Vagina (tissue), 2 donors: ENCODE measurements around the gene FARP2. TPM values are rescaled to one million over a fixed set of nuclear protein-coding genes. Genes with fewer than 3 reads are reported as not detected.

ENCODE experiments used
- DNase-seq, 2 donors: peaks; one replicate each; pipeline ENCODE4 v3.0.0-alpha.2; 2017; ENCODE audit errors: extremely low spot score in 2 of 2
- H3K27ac ChIP-seq: fragments of 200-600 bp; sonication (generic); one replicate; pipeline ENCODE4 v1.5.1; 2019
- H3K27me3 ChIP-seq: fragments of 200-600 bp; sonication (generic); one replicate; pipeline ENCODE4 v1.5.1; 2019
- H3K36me3 ChIP-seq, 2 donors: fragments of 200-600 bp; sonication (generic); one replicate each; pipeline ENCODE4 v1.5.1; 2017 to 2019
- H3K4me1 ChIP-seq: fragments of 200-600 bp; sonication (generic); one replicate; pipeline ENCODE4 v1.5.1; 2019
- H3K4me3 ChIP-seq, 2 donors: fragments of 200-600 bp; sonication (generic); 1 replicate in 1 of 2; 2 replicates in 1 of 2; pipeline ENCODE4 v1.5.1; 2016 to 2019
- H3K9me3 ChIP-seq: fragments of 200-600 bp; sonication (generic); one replicate; pipeline ENCODE4 v1.5.1; 2019
- POLR2A ChIP-seq, 2 donors: fragments of 450-650 bp; IDR thresholded peaks; one replicate each; pipeline ENCODE4 v1.6.1; 2017; ENCODE audit warnings: antibody characterized with exemption in 2 of 2, mild to moderate bottlenecking in 2 of 2, moderate library complexity in 2 of 2
- POLR2AphosphoS5 ChIP-seq, 2 donors: sonication (generic); formaldehyde crosslinking; IDR thresholded peaks; one replicate each; pipeline ENCODE4 v1.9.0; 2017; ENCODE audit warnings: antibody characterized with exemption in 2 of 2, mild to moderate bottlenecking in 2 of 2, low read depth in 1 of 2; ENCODE audit not compliant: insufficient read depth in 1 of 2
- intact Hi-C: fragments of 100-400 bp; cut with DNase I; formaldehyde crosslinking; loops from one replicate; pipeline ENCODE4 v1.15.1; 2023
- total RNA-seq: library from RNA; depleted of rRNA; stranded (reverse); fragments of >200 nt; gene quantifications from one replicate; pipeline ENCODE4 v1.2.3, GENCODE V29; 2016
- TF ChIP-seq, protein P1 (sequence below), 3 experiments: fragments of 450-650 bp in 2 of 3; fragments of 200-600 bp in 1 of 3; sonication (generic) in 1 of 3; IDR thresholded peaks; one replicate each; pipeline ENCODE4 v1.5.1; 2017 to 2019; ENCODE audit warnings: antibody characterized with exemption in 3 of 3, mild to moderate bottlenecking in 2 of 3, moderate library complexity in 2 of 3

FARP2 gene
- total RNA-seq, 1 donor from 2014 or later = 32.9 TPM

DNA sequence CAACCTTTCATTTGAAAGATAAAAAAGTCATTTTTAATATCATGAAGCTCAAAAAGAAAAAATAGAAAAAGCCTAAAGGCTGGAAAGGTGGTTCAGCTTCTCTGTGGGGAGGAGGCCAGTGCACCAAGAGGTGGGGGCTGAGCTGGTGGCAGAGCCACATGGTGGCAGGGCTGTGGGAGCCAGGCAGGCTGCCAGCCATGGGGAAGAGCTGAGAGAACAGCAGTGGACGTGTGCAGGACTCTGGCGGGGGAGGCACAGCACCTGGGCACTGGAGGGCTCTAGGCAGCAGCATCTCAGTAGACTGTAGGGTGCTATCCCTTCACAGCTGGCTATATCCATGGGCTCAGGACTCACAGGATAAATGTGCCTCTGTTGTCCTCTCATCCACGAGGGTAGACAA, 104.5 kb downstream of the FARP2 start:
- no peaks in the 10 kb centered on the region for H3K27me3 ChIP-seq
- TF ChIP-seq POLR2AphosphoS5 (IDR thresholded peaks at IDR 0.05; ENCODE audit: insufficient read depth in 1 of 2, low read depth in 1 of 2) (no peak), POLR2A (IDR thresholded peaks at IDR 0.05) (no peak)
- TF ChIP-seq, protein P1, sequence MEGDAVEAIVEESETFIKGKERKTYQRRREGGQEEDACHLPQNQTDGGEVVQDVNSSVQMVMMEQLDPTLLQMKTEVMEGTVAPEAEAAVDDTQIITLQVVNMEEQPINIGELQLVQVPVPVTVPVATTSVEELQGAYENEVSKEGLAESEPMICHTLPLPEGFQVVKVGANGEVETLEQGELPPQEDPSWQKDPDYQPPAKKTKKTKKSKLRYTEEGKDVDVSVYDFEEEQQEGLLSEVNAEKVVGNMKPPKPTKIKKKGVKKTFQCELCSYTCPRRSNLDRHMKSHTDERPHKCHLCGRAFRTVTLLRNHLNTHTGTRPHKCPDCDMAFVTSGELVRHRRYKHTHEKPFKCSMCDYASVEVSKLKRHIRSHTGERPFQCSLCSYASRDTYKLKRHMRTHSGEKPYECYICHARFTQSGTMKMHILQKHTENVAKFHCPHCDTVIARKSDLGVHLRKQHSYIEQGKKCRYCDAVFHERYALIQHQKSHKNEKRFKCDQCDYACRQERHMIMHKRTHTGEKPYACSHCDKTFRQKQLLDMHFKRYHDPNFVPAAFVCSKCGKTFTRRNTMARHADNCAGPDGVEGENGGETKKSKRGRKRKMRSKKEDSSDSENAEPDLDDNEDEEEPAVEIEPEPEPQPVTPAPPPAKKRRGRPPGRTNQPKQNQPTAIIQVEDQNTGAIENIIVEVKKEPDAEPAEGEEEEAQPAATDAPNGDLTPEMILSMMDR (IDR thresholded peaks at IDR 0.05) = no peak
- no peak for DNase-seq
- no peaks in the 10 kb centered on the region for H3K4me1 ChIP-seq
- H3K36me3 ChIP-seq = peaks cover 0 to 11% of the 10 kb centered on the region in 2 donors
- no peak overlapping the region for H3K27ac ChIP-seq
- H3K4me3 ChIP-seq = no peak overlapping the region
- H3K9me3 ChIP-seq = no peaks in the 10 kb centered on the region
- intact Hi-C loops = no loop called here

DNA sequence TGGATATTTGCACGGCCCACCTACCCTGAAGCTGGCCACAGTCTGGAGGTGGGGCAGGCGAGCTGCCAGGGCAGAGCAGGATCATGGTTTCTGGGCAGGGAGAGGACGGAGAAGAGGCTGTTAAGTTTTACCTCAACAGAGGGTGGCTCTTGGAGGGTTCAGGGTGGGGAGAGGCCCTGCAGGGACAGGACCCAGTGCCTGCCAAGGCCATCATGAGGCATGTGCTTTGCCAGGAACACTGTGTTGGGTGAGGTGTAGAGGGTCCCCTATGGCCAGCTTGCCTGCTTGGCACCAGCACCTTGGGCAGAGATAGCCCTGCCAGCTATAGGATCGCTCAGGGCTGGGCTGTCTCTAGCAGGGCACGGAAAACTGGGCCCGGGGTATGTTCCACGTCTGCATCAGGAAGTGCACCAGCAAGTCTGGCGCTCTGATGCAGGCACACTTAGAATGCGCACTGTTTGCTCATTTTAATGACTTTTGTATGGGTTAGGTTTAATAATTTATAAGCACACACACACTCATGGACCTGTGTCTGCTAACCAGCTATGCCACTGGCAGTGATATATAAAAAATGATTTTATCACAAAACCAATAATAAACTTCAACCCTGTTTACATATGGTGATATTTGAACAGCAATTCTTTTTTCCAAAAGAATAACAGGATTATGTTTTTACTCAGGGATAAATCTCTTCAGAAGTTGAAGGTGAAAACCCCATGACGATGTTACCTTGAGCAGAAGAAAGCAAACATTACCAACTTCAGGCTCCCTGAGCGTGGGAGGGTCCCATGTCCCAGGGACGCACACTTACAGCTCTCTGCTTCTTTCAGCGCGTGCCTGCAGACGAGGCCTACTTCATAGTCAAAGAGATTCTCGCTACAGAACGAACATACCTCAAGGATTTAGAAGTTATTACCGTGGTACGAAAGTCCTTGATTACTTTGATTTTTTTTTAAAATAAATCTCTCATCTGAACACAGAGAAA, 105.9 kb downstream of the FARP2 start:
- no peak for DNase-seq
- intact Hi-C loops = no loop called here

DNA sequence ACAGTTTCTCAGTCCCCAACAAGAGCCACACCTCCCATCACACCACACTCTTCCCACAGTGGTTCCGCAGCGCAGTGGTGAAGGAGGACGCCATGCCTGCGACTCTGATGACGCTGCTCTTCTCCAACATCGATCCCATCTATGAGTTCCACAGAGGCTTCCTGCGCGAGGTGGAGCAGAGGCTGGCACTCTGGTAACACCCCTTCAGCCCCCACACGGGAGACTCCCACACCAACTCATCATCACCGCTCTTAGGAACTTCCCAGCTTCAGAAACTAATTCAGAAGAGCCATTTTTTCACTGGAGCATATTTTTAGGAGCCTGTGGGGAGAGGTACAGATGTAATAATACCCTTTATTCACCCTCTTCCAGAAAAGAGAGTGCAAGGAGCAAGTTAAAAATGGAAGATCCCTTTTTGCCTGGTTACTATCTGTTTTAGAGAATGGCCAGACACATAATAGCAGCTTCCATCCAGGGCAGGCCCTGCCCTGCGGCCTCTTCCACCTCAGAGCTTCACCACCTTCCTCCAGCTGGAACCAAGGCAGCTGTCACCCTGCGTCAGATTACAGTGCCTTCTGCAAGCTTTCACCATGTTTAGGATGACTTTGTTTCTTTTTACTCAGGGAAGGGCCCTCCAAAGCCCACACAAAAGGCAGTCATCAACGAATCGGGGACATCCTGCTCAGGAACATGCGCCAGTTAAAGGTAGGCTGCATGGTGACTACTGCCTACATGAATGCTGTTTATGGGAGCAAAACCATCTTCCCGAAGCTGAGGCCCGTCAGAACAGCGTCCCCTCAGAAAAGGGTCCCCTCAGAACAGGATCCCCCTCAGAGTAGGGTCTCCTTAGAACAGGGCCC, 107.4 kb downstream of the FARP2 start:
- intact Hi-C loops = no loop called here
- H3K27me3 ChIP-seq = no peaks in the 10 kb centered on the region
- no peak for DNase-seq
- H3K27ac ChIP-seq = no peak overlapping the region
- no peaks in the 10 kb centered on the region for H3K4me1 ChIP-seq
- H3K9me3 ChIP-seq = no peaks in the 10 kb centered on the region
- TF ChIP-seq POLR2AphosphoS5 (IDR thresholded peaks at IDR 0.05; ENCODE audit: insufficient read depth in 1 of 2, low read depth in 1 of 2) (no peak), POLR2A (IDR thresholded peaks at IDR 0.05) (no peak)
- TF ChIP-seq, protein P1 (IDR thresholded peaks at IDR 0.05) = no peak
- H3K4me3 ChIP-seq = no peak overlapping the region
- H3K36me3 ChIP-seq = peaks cover 0 to 17% of the 10 kb centered on the region in 2 donors

More for the DNA sequence above, 105.9 kb downstream of the FARP2 start:
- Histone ChIP-seq H3K4me3 (no peak overlapping the region), H3K27ac (no peak overlapping the region), H3K27me3 (no peaks in the 10 kb centered on the region), H3K36me3 (peaks cover 0 to 11% of the 10 kb centered on the region in 2 donors), H3K9me3 (no peaks in the 10 kb centered on the region), H3K4me1 (no peaks in the 10 kb centered on the region)
- TF ChIP-seq POLR2AphosphoS5 (IDR thresholded peaks at IDR 0.05; ENCODE audit: insufficient read depth in 1 of 2, low read depth in 1 of 2) (no peak), POLR2A (IDR thresholded peaks at IDR 0.05) (no peak)
- TF ChIP-seq, protein P1 (IDR thresholded peaks at IDR 0.05) = no peak

DNA sequence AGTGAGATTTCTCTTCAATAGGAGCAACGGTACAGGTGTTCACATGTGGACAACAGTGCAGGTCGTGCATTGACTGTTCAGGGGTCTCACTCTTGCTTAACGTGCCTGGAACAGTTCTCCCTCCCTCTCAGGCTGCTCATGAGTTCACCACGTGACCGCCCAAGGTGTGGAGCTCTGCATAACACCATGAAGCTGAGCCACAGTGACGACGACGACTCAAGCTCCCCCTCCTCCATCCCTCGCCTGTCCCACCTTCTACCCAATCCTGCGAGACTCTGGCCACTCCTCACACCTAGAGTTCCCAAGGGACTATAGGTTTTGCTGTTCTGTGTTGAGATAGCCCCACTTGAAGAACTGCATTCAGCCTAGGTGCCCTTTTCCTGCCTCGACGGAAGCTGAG, 109.5 kb downstream of the FARP2 start:
- intact Hi-C loops = no loop called here
- Histone ChIP-seq H3K36me3 (peaks cover 0 to 18% of the 10 kb centered on the region in 2 donors), H3K27ac (no peak overlapping the region), H3K4me3 (no peak overlapping the region), H3K9me3 (no peaks in the 10 kb centered on the region), H3K27me3 (no peaks in the 10 kb centered on the region), H3K4me1 (no peaks in the 10 kb centered on the region)
- TF ChIP-seq, protein P1 (IDR thresholded peaks at IDR 0.05) = no peak
- TF ChIP-seq POLR2A (IDR thresholded peaks at IDR 0.05) = no peak
- TF ChIP-seq POLR2AphosphoS5 (IDR thresholded peaks at IDR 0.05; ENCODE audit: insufficient read depth in 1 of 2, low read depth in 1 of 2) = no peak
- DNase-seq = no peak
